ENCODE data around the gene ZFP91. TPM values are rescaled to one million over a fixed set of nuclear protein-coding genes. Genes with fewer than 3 reads are reported as not detected.

The ZFP91 gene
- total RNA-seq, 4 donors from 2014 or later = 38.6 to 62.0 (median 56.2) TPM

- DNase-seq = no peak
- peaks cover 7 to 50% (median 26%) of the 10 kb centered on the region in 4 donors for H3K4me1 ChIP-seq
- no peaks in the 10 kb centered on the region for H3K27me3 ChIP-seq
- no peaks in the 10 kb centered on the region for H3K9me3 ChIP-seq
- intact Hi-C loops (cut with DNase I; ENCODE audit: low total_unique reads) (no loop called here), in situ Hi-C loops (cut with MboI; ENCODE audit: low pct_ligation_motif_present in 1 of 4, low pct_unique_long_range_greater_than_20kb in 1 of 4, low sequenced_read_pairs in 3 of 4) (loop anchor here in 1 of 4 donors (10.0 kb wide), 1 partner anchor 570 kb away; the partner anchor contains the start of gene FAM111A)
- H3K36me3 ChIP-seq = peaks cover 0 to 8% (median under 1%) of the 10 kb centered on the region in 4 donors
- TF ChIP-seq EP300 (IDR thresholded peaks at IDR 0.05; ENCODE audit: low read depth) (no peak), CTCF (IDR thresholded peaks at IDR 0.05) (no peak), POLR2AphosphoS5 (IDR thresholded peaks at IDR 0.05) (no peak)
- peak overlapping the region; percentile 100 for H3K27ac ChIP-seq
- H3K4me3 ChIP-seq = peak overlapping the region in 3 of 4 donors; percentile 6 to 28 (median 8)
These were observed 4.0 kb upstream of the ZFP91 start for GRCh38 chr11:58574881-58575280.

GRCh38 chr11:58575377-58576020, 3.4 kb upstream of the ZFP91 start, which contains the start of gene LPXN:
TSS of gene LPXN (minus strand) at chr11:58575856. CDS start at chr11:58575772, 84 bp downstream.
- in situ Hi-C loops (cut with MboI; ENCODE audit: low pct_ligation_motif_present in 1 of 4, low pct_unique_long_range_greater_than_20kb in 1 of 4, low sequenced_read_pairs in 3 of 4) (loop anchor here in 1 of 4 donors (10.0 kb wide), 1 partner anchor 569 kb away; the partner anchor contains the start of gene FAM111A), intact Hi-C loops (cut with DNase I; ENCODE audit: low total_unique reads) (no loop called here)
- Histone ChIP-seq H3K27ac (peak within 1 kb of the TSS; percentile 100), H3K4me1 (peaks cover 13 to 53% (median 29%) of the 10 kb centered on the region in 4 donors), H3K27me3 (no peaks in the 10 kb centered on the region), H3K4me3 (peak within 1 kb of the TSS in 3 of 4 donors; percentile 6 to 98 (median 8)), H3K36me3 (peaks cover 0 to 2% (median 0%) of the 10 kb centered on the region in 4 donors), H3K9me3 (no peaks in the 10 kb centered on the region)
- TF ChIP-seq CTCF (IDR thresholded peaks at IDR 0.05) (no peak), POLR2A (IDR thresholded peaks at IDR 0.05) (peak; percentile 53), EP300 (IDR thresholded peaks at IDR 0.05; ENCODE audit: low read depth) (no peak), POLR2AphosphoS5 (IDR thresholded peaks at IDR 0.05) (peak; percentile 30 to 68 (median 64))
- 23 to 53% methylated on average over 5 to 6 of the region's 6 CpGs for WGBS, 2 donors (ENCODE audit: low coverage in 1 of 2)
- DNase-seq = peak; percentile 48

GRCh38 chr11:58576887-58577471, 1.9 kb upstream of the ZFP91 start:
- WGBS, 2 donors (ENCODE audit: low coverage in 1 of 2) = 16 to 21% methylated on average over 4 of the region's 4 CpGs

More at GRCh38 chr11:58576887-58577471, 1.9 kb upstream of the ZFP91 start:
- H3K27me3 ChIP-seq = no peaks in the 10 kb centered on the region
- peak overlapping the region; percentile 100 for H3K27ac ChIP-seq
- H3K9me3 ChIP-seq = no peaks in the 10 kb centered on the region
- TF ChIP-seq EP300 (IDR thresholded peaks at IDR 0.05; ENCODE audit: low read depth) (no peak), CTCF (IDR thresholded peaks at IDR 0.05) (peak; percentile 34 to 54 (median 39))
- in situ Hi-C loops (cut with MboI; ENCODE audit: low pct_ligation_motif_present in 1 of 4, low pct_unique_long_range_greater_than_20kb in 1 of 4, low sequenced_read_pairs in 3 of 4) = loop anchor here in 1 of 4 donors (10.0 kb wide), 1 partner anchor 568 kb away; the partner anchor contains the start of gene FAM111A
- intact Hi-C loops (cut with DNase I; ENCODE audit: low total_unique reads) = no loop called here
- DNase-seq = no peak
- peaks cover 27 to 68% (median 42%) of the 10 kb centered on the region in 4 donors for H3K4me1 ChIP-seq
- no peaks in the 10 kb centered on the region for H3K36me3 ChIP-seq
- peak overlapping the region; percentile 28 to 100 (median 98) for H3K4me3 ChIP-seq

Measured in transverse colon (tissue), 4 donors.